ENCODE results near the gene KCNJ10.

Gene KCNJ10

DNA sequence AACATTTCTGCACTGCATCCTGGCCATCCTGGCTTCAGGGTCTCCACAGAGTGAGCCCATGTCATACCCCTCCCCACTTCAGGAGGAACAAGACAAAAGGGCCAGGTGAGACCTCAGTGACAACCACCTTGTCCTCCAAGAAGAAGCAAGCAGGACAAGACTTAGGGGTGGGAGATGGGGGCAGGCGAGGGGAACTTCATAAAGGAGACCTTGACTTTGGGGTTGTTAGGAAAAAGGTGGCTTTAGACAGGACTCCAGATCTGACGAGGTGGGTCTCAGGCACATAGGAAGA is 91.9 kb downstream of the KCNJ10 start:
- TF ChIP-seq CTCF (IDR thresholded peaks at IDR 0.05; ENCODE audit: low read length) (no peak), EZH2 (IDR thresholded peaks at IDR 0.05; ENCODE audit: borderline replicate concordance, low read length) (no peak)
- Histone ChIP-seq H3K9ac (ENCODE audit: low read length) (no peak overlapping the region), H3K4me1 (ENCODE audit: insufficient read depth, low read length, severe bottlenecking) (no peaks in the 10 kb centered on the region), H2AFZ (ENCODE audit: low read length) (no peak overlapping the region), H3K36me3 (ENCODE audit: insufficient read depth, low read length) (no peaks in the 10 kb centered on the region), H3K27ac (ENCODE audit: low read depth, low read length, poor library complexity, severe bottlenecking) (no peak overlapping the region), H3K79me2 (ENCODE audit: insufficient read depth, low read length) (no peaks in the 10 kb centered on the region), H4K20me1 (ENCODE audit: insufficient read depth, low read length) (no peaks in the 10 kb centered on the region), H3K27me3 (ENCODE audit: insufficient read depth, low read length) (peaks cover 2% of the 10 kb centered on the region; the same call in 1 of the 2 replicates), H3F3A (ENCODE audit: insufficient read depth, low read length) (no peaks in the 10 kb centered on the region), H3K4me2 (ENCODE audit: low read length) (no peak overlapping the region), H3K4me3 (ENCODE audit: low read depth, low read length, poor library complexity, severe bottlenecking) (no peak overlapping the region), H3K9me2 (ENCODE audit: low read depth, low read length) (no peaks in the 10 kb centered on the region), H3K9me3 (ENCODE audit: low read length) (no peaks in the 10 kb centered on the region)

- Histone ChIP-seq H3K4me2 (ENCODE audit: low read length) (no peak overlapping the region), H3F3A (ENCODE audit: insufficient read depth, low read length) (no peaks in the 10 kb centered on the region), H3K4me1 (ENCODE audit: insufficient read depth, low read length, severe bottlenecking) (no peaks in the 10 kb centered on the region), H3K4me3 (ENCODE audit: low read depth, low read length, poor library complexity, severe bottlenecking) (no peak overlapping the region), H3K79me2 (ENCODE audit: insufficient read depth, low read length) (no peaks in the 10 kb centered on the region), H3K9me3 (ENCODE audit: low read length) (no peaks in the 10 kb centered on the region), H2AFZ (ENCODE audit: low read length) (no peak overlapping the region), H3K27me3 (ENCODE audit: insufficient read depth, low read length) (peaks cover under 1% of the 10 kb centered on the region; the same call in 1 of the 2 replicates), H4K20me1 (ENCODE audit: insufficient read depth, low read length) (no peaks in the 10 kb centered on the region), H3K27ac (ENCODE audit: low read depth, low read length, poor library complexity, severe bottlenecking) (no peak overlapping the region), H3K9ac (ENCODE audit: low read length) (no peak overlapping the region), H3K9me2 (ENCODE audit: low read depth, low read length) (no peaks in the 10 kb centered on the region), H3K36me3 (ENCODE audit: insufficient read depth, low read length) (no peaks in the 10 kb centered on the region)
- no peak for TF ChIP-seq CTCF (IDR thresholded peaks at IDR 0.05; ENCODE audit: low read length)
- TF ChIP-seq EZH2 (IDR thresholded peaks at IDR 0.05; ENCODE audit: borderline replicate concordance, low read length), result no peak
These were observed 92.4 kb downstream of the KCNJ10 start for GRCh38 chr1:159977364-159978106.

DNA sequence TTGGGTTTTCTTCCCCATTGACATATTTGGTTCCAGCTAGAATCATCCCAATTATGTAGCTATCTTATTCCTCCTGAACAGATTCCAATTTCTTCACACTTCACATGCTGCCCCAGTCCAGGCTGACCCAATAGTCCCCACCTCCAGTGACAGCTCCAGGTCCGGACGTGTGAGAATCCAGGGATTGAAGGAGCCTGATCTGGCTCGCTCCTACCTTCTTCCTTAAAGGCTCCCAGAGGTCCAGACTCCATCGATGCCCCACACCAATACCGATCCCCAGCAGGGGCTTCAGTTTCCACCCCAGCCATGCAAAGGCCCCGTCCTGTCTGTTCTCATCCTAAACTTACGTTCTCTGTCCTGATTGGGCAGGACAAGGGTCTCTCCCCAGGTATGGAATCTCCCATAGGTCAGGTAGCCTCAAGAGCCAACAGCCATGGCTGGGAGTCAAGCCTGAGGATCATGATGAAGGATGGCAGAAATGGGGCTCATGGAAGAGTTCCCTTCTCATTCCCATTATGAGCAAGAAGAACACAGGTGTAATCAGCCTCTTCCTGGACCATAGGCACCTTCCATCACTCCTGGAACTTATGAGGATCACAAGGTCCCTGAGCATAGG is 95.5 kb downstream of the KCNJ10 start:
- Histone ChIP-seq H3K79me2 (ENCODE audit: insufficient read depth, low read length) (no peaks in the 10 kb centered on the region), H2AFZ (ENCODE audit: low read length) (no peak overlapping the region), H3K27me3 (ENCODE audit: insufficient read depth, low read length) (peaks cover 6% of the 10 kb centered on the region; the same call in 1 of the 2 replicates), H3K9me3 (ENCODE audit: low read length) (no peaks in the 10 kb centered on the region), H3K4me1 (ENCODE audit: insufficient read depth, low read length, severe bottlenecking) (no peaks in the 10 kb centered on the region), H3K4me2 (ENCODE audit: low read length) (no peak overlapping the region), H3K36me3 (ENCODE audit: insufficient read depth, low read length) (no peaks in the 10 kb centered on the region), H3K4me3 (ENCODE audit: low read depth, low read length, poor library complexity, severe bottlenecking) (no peak overlapping the region), H4K20me1 (ENCODE audit: insufficient read depth, low read length) (no peaks in the 10 kb centered on the region), H3K9me2 (ENCODE audit: low read depth, low read length) (no peaks in the 10 kb centered on the region), H3K27ac (ENCODE audit: low read depth, low read length, poor library complexity, severe bottlenecking) (no peak overlapping the region), H3F3A (ENCODE audit: insufficient read depth, low read length) (no peaks in the 10 kb centered on the region), H3K9ac (ENCODE audit: low read length) (no peak overlapping the region)
- TF ChIP-seq CTCF (IDR thresholded peaks at IDR 0.05; ENCODE audit: low read length), result no peak
